Activated CD4-positive, CD25-positive, alpha-beta regulatory T cell treated with anti-CD3 and anti-CD28 coated beads, Interleukin-2, amount 50 U/mL, for 24 hours (primary cell): ENCODE measurements around the gene NDUFB8.

Experiments
- ATAC-seq, 2 donors: fragments of 150-1000 bp; cut with Tn5 transposase; one replicate each; pipeline ENCODE4 v1.10.0; 2021; ENCODE audit warnings: mild to moderate bottlenecking in 1 of 2, moderate library complexity in 1 of 2

Gene NDUFB8

GRCh38 chr10:100535715-100536353, 6.2 kb upstream of the NDUFB8 start, which contains the start of gene HIF1AN:
Gene HIF1AN, plus strand, starts transcription at chr10:100535943. Its CDS starts 16 bp downstream, at chr10:100535959.
- peak; percentile 96 to 98 for ATAC-seq

GRCh38 chr10:100535338-100535714, 5.7 kb upstream of the NDUFB8 start:
- ATAC-seq: peak in 1 of 2 donors; percentile 1

DNA sequence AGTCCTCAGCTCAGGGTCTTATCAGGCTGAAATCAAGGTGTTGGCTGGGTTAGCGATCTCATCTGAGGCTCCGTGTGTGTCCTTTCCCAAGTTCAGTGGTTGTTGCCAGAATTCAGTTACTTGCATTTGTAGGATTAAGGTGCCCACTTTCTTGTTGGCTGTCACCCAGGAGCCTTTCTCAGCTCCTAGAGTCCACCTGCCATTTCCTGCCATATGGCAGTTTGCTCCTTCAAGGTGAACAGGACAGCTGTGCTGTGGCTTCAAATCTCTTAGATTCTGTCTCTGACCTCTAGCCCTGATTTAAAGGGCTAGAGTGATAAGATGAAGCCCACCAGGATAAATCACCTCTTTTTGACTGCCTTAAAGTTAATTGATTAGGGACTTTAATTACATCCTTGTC, 5.1 kb upstream of the NDUFB8 start:
- ATAC-seq: no peak

DNA sequence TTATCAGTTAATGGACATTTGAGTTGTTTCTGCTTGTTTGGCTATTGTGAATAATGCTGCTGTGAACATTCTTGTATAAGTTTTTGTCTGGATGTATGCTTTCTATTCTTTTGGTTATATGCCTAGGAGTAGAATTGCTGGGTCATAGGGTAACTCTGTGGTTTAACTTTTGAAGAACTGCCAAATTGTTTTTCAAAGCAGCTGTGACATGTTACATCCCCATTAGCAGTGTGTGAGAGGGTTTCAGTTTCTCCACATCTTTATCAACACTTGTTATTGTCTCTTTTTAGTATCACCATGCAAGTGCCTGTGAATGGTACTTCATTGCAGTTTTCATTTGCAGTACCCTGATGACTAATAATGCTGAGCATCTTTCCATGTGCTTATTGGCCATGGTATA, 2.1 kb upstream of the NDUFB8 start:
- peak in 1 of 2 donors; percentile 9 for ATAC-seq

GRCh38 chr10:100528921-100529474, 673 bp downstream of the NDUFB8 start:
- ATAC-seq: peak in 1 of 2 donors; percentile 3

DNA sequence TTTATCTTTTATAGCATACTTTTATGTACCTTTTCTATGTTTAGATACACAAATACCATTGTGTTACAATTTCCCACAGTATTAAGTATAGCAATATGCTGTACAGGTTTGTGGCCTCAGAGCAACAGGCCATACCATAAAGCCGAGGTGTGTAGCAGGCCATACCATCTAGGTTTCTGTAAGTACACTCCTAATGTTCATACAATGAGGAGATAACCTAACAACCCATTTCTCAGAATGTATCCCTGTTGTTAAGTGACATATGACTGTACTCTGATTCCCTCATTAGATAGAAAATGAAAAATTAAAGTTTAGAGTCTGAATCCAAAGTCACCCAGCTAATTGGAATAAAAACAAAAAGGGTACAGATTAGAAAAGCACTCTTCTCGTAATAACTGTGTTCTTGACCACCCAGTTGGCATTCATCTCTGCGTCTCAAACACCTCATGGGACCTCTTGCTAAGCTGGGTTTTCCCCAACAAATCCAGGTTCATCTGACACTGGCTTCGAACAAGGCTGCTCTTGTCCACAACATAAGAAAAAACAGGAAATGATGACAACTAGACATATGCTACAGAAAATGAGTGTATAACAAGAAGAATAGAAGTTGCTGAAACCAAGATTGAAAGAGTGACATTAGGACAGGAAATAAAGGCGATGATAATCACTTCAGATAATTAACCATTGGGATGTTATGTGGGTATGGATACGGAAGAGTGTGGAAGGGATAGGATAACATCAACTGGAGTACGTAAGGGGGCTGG, 1.4 kb downstream of the NDUFB8 start:
- peak; percentile 52 to 57 for ATAC-seq

- no peak for ATAC-seq
Observed at GRCh38 chr10:100524638-100525037, 5.0 kb downstream of the NDUFB8 start.

DNA sequence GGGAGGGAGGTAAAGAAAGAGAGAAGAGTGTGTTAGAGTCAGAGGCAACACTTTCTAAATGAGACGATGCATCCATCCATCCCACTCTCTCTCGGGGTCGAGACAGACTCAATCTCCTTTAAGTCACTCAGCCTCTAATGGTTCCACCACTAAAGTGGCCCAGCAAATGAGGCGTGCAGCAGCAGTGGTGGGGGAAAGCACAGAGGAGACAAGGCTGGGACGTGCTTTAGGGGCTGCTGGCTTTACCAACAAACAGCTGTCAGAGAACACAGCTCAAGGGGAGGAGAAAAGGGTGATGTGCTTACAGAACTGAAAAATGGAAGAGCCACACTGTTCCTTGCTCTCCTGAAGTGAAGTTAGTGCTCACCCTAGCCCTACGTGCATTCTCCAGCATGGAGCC, 5.5 kb downstream of the NDUFB8 start:
- ATAC-seq: no peak

DNA sequence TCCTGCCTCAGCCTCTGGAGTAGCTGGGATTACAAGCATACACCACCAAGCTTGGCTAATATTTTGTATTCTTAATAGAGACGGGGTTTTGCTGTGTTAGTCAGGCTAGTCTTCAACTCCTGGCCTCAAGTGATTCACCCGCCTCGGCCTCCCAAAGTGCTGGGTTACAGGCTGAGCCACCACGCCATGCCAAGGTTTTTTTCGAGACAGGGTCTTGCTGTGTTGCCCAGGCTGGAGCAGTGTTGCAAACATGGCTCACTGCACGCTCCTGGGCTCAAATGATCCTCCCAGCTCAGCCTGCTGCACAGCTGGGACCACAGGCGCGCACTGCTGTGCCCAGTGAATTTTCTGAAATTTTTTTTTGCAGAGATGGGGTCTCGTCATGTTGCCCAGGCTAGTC, 6.7 kb downstream of the NDUFB8 start:
- ATAC-seq: no peak

- no peak for ATAC-seq
Observed at GRCh38 chr10:100522107-100522801, 7.4 kb downstream of the NDUFB8 start.

DNA sequence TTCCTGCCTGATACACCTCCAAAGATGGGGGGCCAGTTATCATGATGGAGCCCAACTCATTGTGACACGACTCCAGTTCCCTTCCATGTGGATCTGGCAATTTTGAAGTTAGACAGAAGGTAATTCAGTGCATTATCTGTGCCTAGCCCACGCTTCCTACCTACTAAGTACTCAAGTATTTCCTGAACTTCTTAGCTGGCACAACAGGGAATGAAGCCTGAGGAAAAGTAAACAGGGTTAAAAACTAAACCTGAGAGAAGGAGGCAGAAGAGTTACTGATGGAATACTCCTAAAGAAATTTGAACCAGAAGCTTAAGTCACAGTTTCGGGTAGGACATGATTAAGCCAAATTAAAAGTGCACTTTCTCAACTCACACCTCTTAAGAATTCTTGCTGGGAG, 8.9 kb downstream of the NDUFB8 start:
- no peak for ATAC-seq

- no peak for ATAC-seq
Observed at GRCh38 chr10:100519311-100520051, 10.2 kb downstream of the NDUFB8 start, which contains the start of gene SEC31B. Gene SEC31B, minus strand, starts transcription at chr10:100519861. Its CDS starts 2,909 bp downstream, at chr10:100516952.

DNA sequence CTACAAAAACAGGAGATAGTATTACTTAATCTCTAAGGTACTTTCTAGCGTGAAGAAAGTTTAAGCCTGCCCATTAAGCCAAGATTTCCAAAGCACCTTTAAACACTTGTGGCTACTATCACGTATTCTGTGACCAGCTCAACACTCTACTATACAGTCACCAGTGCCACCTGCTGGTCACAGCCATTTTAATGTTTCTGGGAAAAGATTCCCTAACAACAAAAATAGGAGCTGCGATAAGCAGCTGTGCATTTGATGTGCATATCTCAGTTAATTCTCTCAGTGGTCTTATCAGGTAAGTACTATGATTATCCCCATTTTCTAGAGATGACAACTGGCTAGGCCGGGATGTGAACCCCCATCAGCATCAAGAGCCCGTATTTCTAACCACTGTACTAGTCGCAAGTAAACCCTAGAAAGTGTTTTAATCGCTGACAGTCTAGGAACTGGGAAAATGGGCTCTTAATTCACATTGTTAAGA, 10.9 kb downstream of the NDUFB8 start:
- ATAC-seq: peak; percentile 64 to 75

- ATAC-seq: no peak
Observed at GRCh38 chr10:100516847-100517246, 12.8 kb downstream of the NDUFB8 start.

DNA sequence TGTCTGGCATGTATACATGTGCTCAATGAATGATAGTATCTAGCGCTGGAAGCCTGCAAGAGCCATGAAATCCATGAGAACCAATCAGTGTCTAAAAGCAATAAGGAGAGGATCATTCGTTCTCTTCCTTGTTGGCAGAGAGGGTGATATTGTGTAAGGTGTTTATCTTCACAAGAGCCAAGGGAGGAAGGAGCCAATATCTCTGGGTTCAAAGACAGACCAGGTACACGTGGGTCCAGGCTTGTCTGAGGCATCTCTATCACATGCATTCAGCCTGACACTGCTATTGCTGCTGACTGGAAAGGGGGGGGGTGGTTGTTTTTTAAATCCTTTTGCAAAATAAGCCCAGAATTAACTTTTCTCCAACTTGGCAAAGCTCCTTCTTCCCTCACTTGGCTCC, 14.1 kb downstream of the NDUFB8 start:
- ATAC-seq: no peak

- ATAC-seq: peak; percentile 75 to 80
Observed at GRCh38 chr10:100510533-100511308, 18.9 kb downstream of the NDUFB8 start.

DNA sequence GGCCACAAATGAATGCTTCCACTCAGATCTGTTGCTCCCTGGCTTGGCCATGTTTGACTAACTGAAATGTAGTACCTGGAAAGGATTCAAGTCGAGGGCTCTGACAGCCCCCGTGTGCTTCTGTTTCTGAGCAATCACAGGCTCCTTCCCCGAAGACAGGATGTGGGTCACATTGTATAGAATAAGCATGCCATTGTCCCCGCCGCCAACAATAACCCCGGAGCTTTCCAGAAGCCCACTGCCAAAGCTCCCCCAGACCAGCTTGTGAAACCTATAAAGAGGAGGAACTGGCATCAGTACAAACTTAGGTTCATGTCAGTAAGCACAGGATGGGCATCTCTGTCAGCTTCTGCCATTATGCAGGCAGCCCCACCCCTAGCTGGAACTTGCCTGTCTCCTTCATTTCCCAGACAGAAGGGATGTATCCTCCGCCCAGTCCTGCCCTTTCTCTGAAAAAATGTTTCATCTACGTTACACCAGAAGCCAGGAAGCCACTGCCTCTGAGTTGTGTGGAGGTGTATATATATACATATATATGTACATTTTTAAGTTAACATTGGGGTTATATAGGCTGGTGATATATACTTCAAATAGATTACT, 20.3 kb downstream of the NDUFB8 start:
- ATAC-seq: peak; percentile 28 to 40

DNA sequence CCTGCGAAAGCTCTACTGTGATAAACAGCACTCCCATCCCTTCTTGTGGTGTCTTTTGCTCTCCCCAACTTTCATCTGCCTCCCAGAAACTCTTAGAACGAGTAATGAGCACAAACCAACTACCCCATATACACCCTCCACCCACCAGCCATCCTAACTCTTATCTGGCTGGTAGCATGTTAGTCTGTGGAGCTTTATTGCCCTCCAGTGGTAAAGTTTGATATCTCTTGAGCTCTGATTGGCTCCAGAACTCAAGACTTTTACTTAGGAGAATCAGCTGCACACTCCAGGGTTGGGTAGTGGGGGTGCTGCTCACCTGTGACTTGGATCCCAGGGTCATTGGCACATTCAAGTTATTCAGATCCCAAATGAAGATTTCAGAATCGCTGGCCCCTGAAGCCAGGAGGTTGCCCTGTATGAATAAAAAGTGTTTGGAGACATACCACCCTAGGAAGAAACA, 20.9 kb downstream of the NDUFB8 start:
- peak; percentile 44 to 47 for ATAC-seq

GRCh38 chr10:100508266-100508665, 21.4 kb downstream of the NDUFB8 start:
- ATAC-seq: no peak

- ATAC-seq: no peak
Observed at GRCh38 chr10:100507357-100507732, 22.3 kb downstream of the NDUFB8 start.
